Muscle layer of duodenum (tissue), 2 donors: ENCODE results near the gene TMTC3.
A peak's percentile ranks its signal among the peaks of the same experiment; 100 is the strongest.
"Not testable (repeated sequence)": the region's sequence is repeated elsewhere in the genome, so short reads cannot be mapped to it uniquely, and the experiment has no call there.

Experiments
- H3K27ac ChIP-seq: one replicate; pipeline ENCODE4 v1.7.0; 2013; ENCODE audit warnings: mild to moderate bottlenecking, low read length
- H3K27me3 ChIP-seq: one replicate; pipeline ENCODE4 v1.7.0; 2013; ENCODE audit warnings: low read depth, mild to moderate bottlenecking, control low read depth, low read length
- H3K36me3 ChIP-seq, 2 donors: one replicate each; pipeline ENCODE4 v1.7.0; 2013; ENCODE audit warnings: low read length in 2 of 2, control low read depth in 1 of 2, mild to moderate bottlenecking in 1 of 2; ENCODE audit not compliant: insufficient read depth in 2 of 2, control insufficient read depth in 1 of 2
- H3K4me1 ChIP-seq, 2 donors: one replicate each; pipeline ENCODE4 v1.7.0; 2013; ENCODE audit warnings: low read length in 2 of 2, mild to moderate bottlenecking in 2 of 2, control low read depth in 1 of 2, moderate library complexity in 1 of 2; ENCODE audit not compliant: insufficient read depth in 2 of 2, control insufficient read depth in 1 of 2
- H3K4me3 ChIP-seq, 2 donors: one replicate each; pipeline ENCODE4 v1.7.0; 2013; ENCODE audit warnings: low read length in 2 of 2, low read depth in 1 of 2, mild to moderate bottlenecking in 1 of 2
- H3K9me3 ChIP-seq, 2 donors: one replicate each; pipeline ENCODE4 v1.7.0; 2013; ENCODE audit warnings: low read length in 2 of 2, control low read depth in 1 of 2, mild to moderate bottlenecking in 1 of 2; ENCODE audit not compliant: control insufficient read depth in 1 of 2
- donor health status: healthy.

The TMTC3 gene

DNA sequence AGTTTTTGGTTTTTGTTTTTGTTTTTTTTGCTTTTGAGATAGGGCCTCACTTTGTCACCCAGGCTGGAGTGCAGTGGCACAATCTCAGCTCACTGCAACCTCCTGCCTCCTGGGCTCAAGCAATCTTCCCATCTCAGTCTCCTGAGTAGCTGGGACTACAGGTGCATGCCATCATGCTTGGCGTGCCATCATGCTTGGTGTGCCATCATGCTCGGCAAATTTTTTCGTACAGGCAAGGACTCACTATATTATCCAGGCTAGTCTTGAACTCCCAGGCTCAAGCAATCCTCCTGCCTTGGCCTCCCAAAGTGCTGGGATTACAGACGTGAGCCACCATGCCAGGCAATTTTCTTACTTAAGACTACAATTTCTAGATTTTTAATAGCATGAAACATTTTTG, 2.4 kb upstream of the TMTC3 start:
- H3K27me3 ChIP-seq, H3K9me3 ChIP-seq, H3K36me3 ChIP-seq, H3K4me1 ChIP-seq, H3K27ac ChIP-seq, H3K4me3 ChIP-seq: not testable (repeated sequence)

DNA sequence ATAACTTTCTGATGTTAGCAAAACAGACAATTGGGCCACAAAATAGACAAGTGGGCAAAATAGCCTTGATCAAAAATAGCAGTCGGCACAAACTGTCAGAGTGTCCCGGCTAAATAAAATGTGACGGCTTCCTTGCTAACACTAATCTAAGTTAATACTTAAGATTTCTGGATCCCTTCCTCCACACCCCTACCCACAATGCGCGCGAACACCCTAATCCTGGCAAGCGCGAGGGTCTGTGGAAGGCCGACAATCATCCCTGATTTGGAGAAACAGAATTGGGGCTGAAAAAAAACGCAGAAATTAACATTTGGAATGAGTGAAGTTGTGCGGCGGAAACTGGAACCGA, 708 bp upstream of the TMTC3 start:
- Histone ChIP-seq H3K36me3 (no peaks in the 10 kb centered on the region), H3K9me3 (no peaks in the 10 kb centered on the region), H3K4me3 (peak overlapping the region; percentile 96 to 99), H3K4me1 (peaks cover 0 to 5% of the 10 kb centered on the region in 2 donors), H3K27me3 (no peaks in the 10 kb centered on the region), H3K27ac (peak overlapping the region; percentile 65)

DNA sequence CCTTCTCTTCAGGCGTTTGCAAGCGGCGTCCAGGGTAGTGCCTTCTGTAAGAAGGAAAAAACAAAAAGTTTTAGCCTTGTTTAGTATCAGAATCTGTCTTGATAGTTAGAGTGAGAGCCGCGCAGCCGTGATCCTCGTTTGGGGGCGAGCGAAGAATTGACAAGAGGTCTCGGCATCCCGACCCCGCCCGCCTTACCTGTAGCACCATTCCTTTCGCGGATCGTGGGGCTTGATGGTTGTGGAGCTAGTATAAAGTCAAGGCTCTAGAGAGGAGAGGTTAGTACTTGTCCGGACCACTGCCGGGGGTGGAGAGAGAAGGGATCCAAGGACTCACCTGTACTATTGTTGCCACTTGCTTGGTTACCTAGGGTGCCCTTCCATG, 494 bp downstream of the TMTC3 start:
- Histone ChIP-seq H3K27me3 (no peaks in the 10 kb centered on the region), H3K4me1 (peaks cover 0 to 5% of the 10 kb centered on the region in 2 donors), H3K36me3 (no peaks in the 10 kb centered on the region), H3K9me3 (no peaks in the 10 kb centered on the region), H3K4me3 (peak overlapping the region; percentile 96 to 99), H3K27ac (peak overlapping the region; percentile 48)

DNA sequence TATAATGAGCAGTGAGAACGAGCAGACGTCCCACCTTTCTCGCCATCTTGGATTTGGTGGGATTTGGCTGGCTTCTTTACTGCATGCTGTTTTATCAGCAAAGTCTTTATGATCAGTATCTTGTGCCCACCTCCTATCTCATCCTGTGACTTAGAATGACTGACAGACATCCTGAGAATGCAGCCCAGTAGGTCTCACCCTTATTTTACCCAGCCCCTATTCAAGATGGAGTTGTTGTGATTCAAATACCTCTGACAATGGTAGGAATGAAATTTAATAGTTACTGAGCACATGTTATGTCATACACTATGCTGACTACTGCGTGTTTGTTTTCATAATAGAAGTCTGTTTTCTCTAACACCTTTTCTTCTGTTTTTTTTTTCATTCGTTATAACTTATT, 1.9 kb downstream of the TMTC3 start:
- no peaks in the 10 kb centered on the region for H3K27me3 ChIP-seq
- no peaks in the 10 kb centered on the region for H3K9me3 ChIP-seq
- H3K36me3 ChIP-seq: no peaks in the 10 kb centered on the region
- H3K4me3 ChIP-seq: no peak overlapping the region
- peaks cover 0 to 5% of the 10 kb centered on the region in 2 donors for H3K4me1 ChIP-seq
- no peak overlapping the region for H3K27ac ChIP-seq

DNA sequence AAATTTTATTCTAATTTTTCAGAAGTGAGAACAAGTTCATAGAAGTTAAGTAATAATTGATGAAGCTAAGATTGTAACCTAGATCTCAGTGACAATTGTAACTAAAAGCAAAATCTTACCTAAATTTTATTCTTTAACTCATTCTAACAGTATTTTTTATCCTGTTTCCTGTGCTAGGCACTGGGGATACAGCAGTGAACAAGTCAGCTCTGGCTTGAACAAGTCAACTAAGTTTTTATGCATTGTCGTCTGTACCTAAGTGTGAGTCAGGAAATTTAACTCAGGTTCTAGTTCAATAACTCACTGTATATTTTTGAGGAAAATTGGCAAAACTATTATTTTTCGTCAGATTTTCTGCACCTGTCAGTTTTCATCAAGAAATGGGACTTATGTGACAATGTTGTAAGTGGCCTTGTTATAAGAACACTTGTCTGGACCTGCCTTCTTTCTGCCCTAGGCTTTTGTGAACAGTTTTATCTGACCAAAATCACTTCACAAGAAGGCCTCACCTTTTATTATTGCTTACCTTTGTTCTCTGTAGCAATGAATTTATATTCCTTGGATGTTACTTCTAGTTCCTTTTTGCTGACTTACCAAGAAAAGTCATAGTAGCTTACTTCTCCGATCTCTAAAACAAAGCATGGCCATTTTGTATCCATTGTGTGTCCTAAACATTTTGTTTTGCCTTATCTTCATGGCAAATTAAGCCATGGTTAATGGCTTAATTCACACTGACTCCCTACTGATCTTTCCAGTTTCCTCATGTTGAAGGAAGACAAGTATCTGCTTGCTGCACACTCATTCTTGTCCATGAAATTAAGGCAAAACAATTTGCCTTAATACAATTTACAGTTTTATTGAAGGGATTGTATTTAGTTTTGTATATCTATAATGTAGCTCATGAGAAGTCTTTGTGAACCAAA, 2.7 kb downstream of the TMTC3 start:
- Histone ChIP-seq H3K27ac (no peak overlapping the region), H3K4me3 (no peak overlapping the region), H3K36me3 (no peaks in the 10 kb centered on the region), H3K9me3 (no peaks in the 10 kb centered on the region), H3K27me3 (no peaks in the 10 kb centered on the region), H3K4me1 (peaks cover 0 to 5% of the 10 kb centered on the region in 2 donors)

DNA sequence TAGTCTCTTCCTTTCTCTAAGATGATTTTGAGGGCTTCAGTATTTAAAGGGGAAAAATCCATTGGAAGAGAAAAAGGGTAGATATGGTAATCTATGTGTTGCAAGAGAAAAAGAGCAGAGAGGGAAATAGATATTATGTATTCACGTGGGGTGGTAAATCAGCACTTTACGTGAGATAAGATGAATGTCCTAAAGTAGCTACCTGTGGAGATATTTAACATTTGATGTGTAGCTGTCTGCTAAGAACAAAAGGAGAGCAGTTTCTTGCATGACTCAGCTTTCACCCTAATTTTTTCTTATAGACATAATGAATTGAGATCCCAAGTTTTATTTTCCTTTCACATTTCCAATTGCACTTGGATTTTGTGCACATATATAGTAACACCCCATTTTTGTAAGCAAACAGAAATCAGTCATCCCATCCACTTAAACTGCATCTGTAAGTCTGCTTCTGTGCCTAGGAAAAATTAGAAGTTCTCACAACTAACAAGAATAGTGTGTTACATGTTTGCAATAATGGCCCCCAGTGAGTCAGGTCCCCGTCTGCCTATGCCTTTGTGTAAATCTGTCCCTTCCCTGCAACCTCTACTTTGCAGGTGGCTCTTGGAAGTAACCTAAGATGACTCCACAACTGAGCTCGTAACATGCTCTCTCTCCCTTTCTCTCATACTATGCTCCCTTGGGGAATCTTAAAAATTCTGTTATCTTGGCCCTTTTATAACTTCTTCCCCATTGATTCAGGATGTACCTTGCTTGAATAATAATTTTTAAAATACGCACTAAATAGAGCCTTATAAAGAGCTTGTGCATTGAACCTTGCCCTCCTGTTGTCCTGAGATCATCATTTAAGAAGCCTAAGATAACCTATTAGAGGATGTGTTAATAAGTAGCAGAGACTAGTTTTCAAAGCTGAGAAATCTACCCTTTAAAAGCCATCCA, 3.7 kb downstream of the TMTC3 start:
- H3K4me3 ChIP-seq: no peak overlapping the region
- no peaks in the 10 kb centered on the region for H3K27me3 ChIP-seq
- H3K36me3 ChIP-seq: no peaks in the 10 kb centered on the region
- H3K9me3 ChIP-seq: no peaks in the 10 kb centered on the region
- no peak overlapping the region for H3K27ac ChIP-seq
- H3K4me1 ChIP-seq: peaks cover 0 to 5% of the 10 kb centered on the region in 2 donors

DNA sequence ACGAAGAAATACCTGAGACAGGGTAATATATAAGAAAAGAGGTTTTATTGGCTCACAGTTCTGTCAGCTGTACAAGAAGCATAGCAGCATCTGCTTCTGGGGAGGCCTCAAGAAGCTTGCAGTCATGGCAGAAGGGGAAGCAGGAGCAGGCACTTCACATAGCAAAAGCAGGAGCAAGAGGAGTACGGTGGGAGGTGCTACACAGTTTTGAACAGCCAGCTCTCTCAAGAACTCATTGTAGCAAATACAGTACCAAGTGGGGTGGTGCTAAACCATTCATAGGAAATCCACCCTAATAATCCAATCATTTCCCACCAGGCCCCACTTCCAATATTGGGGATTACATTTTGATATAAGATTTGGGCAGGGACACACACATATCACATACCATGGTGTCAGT, 8.0 kb downstream of the TMTC3 start:
- H3K4me1 ChIP-seq: no peaks in the 10 kb centered on the region
- no peaks in the 10 kb centered on the region for H3K9me3 ChIP-seq
- no peaks in the 10 kb centered on the region for H3K27me3 ChIP-seq
- no peak overlapping the region for H3K4me3 ChIP-seq
- H3K27ac ChIP-seq: no peak overlapping the region
- H3K36me3 ChIP-seq: no peaks in the 10 kb centered on the region

DNA sequence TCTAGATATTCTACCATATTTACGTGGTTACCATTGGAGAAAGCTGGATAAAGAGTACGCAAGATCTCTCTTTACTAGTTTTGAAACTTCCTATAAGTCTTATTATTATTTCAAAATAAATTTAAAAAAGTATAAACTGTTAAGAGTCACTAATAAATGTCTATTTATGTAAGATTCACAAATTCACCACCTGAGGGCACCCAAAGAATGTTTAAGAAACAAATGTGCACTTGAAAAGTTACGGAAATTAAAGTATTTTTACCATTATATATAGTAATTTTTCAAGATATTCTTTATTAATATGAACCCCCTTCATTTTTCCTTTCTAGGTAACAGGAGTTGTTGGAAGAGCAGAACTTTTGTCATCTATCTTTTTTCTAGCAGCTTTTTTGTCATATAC, 11.9 kb downstream of the TMTC3 start:
- Histone ChIP-seq H3K4me1 (no peaks in the 10 kb centered on the region), H3K27me3 (no peaks in the 10 kb centered on the region), H3K27ac (no peak overlapping the region), H3K36me3 (peaks cover 0 to 3% of the 10 kb centered on the region in 2 donors), H3K4me3 (no peak overlapping the region), H3K9me3 (no peaks in the 10 kb centered on the region)

DNA sequence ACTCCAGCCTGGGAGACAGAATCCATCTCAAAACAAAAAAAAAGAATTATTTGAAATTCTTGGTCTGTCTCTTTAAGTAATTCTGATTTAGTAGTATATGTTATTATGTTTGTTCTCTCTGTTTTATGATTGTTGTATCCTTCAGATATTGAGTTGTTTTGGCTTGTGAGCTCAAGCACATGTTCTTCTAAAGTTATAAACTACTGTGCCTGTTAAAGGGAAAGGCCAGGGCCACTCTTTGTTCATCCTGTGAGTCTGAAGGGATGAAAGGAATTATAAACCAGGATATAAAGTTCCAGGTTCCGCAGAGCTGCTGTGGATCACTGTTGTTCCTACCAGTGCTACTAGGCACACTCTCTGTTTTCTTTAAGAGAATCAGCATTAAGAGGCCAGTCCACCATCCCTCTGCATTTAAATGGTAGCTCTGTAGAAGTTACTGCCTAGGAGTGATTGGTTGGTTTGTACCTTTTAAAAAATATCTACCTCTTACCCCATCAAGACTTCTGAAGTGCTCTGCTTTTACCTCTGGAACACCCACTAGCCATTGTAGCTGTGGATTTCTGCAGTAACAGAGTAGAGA, 14.1 kb downstream of the TMTC3 start:
- Histone ChIP-seq H3K9me3 (no peaks in the 10 kb centered on the region), H3K4me3 (no peak overlapping the region), H3K27ac (no peak overlapping the region), H3K4me1 (no peaks in the 10 kb centered on the region), H3K27me3 (no peaks in the 10 kb centered on the region), H3K36me3 (peaks cover 3 to 10% of the 10 kb centered on the region in 2 donors)

DNA sequence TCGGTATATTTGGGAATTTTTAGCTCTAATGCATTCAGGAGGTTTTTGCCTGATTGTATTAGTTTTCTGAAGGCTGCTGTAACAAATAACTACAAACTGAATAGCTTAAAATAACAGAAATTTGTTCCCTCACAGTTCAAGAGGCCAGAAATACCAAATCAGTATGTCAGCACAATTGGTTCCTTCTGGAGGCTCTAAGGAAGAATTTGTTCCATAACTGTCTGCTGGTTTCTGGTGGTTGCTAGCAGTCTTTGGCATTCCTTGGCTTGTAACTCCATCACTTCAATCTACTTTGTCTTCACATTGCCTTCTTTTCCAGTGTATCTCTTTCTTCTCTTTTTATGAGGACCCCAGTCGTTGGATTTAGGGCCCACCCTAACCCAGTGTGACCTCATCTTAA, 21.3 kb downstream of the TMTC3 start:
- H3K27ac ChIP-seq: no peak overlapping the region
- H3K27me3 ChIP-seq: no peaks in the 10 kb centered on the region
- H3K36me3 ChIP-seq: peaks cover 24 to 27% of the 10 kb centered on the region in 2 donors
- no peak overlapping the region for H3K4me3 ChIP-seq
- no peaks in the 10 kb centered on the region for H3K4me1 ChIP-seq
- H3K9me3 ChIP-seq: no peaks in the 10 kb centered on the region

DNA sequence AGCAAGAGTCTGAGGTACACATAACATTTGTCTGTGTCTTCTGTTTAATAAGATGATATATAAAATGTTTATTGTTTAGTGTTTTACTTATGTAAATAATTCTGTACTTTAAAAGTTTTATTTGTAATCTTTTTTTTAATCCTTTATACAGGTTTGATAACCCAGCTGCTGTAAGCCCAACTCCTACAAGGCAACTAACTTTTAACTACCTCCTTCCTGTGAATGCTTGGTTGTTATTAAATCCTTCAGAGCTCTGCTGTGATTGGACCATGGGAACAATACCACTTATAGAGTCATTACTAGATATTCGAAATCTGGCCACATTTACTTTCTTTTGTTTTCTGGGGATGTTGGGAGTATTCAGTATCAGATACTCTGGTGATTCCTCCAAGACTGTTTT, 24.1 kb downstream of the TMTC3 start:
- H3K36me3 ChIP-seq: peaks cover 18 to 24% of the 10 kb centered on the region in 2 donors

More for the DNA sequence above, 24.1 kb downstream of the TMTC3 start:
- no peaks in the 10 kb centered on the region for H3K9me3 ChIP-seq
- H3K27me3 ChIP-seq: no peaks in the 10 kb centered on the region
- no peak overlapping the region for H3K4me3 ChIP-seq
- no peaks in the 10 kb centered on the region for H3K4me1 ChIP-seq
- no peak overlapping the region for H3K27ac ChIP-seq
